ENCODE results near the gene FLRT1. TPM values are rescaled to one million over a fixed set of nuclear protein-coding genes. Genes with fewer than 3 reads are reported as not detected.

Gene FLRT1
- 0.12 TPM in 1 of 2 replicates, not detected in the other for total RNA-seq

GRCh38 chr11:64035576-64035975 lies at the start of gene FLRT1:
Gene FLRT1, plus strand, starts transcription at chr11:64035931. Its CDS starts 80,337 bp downstream, at chr11:64116268.

GRCh38 chr11:63986156-63986931 lies 49.4 kb upstream of the FLRT1 start, which contains the start of gene OTUB1:
Gene OTUB1, plus strand, starts transcription at chr11:63986438. Its CDS starts 19 bp downstream, at chr11:63986457.

Other genes starting within 250 kb of the FLRT1 start
- gene SPINDOC, start 222.5 kb upstream of the FLRT1 start, total RNA-seq: 15.4 and 17.6 TPM in 2 replicates
- gene MARK2, start 196.8 kb upstream of the FLRT1 start, total RNA-seq: 7.2 and 8.2 TPM in 2 replicates
- 2.0 TPM in 2 replicates for gene RCOR2, start 118.8 kb upstream of the FLRT1 start, total RNA-seq
- 7.3 and 8.7 TPM in 2 replicates for gene NAA40, start 96.9 kb upstream of the FLRT1 start, total RNA-seq
- 307 and 311 TPM in 2 replicates for gene COX8A, start 61.3 kb upstream of the FLRT1 start, total RNA-seq
- 37.5 and 54.6 TPM in 2 replicates for gene OTUB1, start 49.5 kb upstream of the FLRT1 start, total RNA-seq
- gene MACROD1, start 130.2 kb downstream of the FLRT1 start, total RNA-seq: 9.3 and 20.5 TPM in 2 replicates
- 141 and 237 TPM in 2 replicates for gene STIP1, start 150.2 kb downstream of the FLRT1 start, total RNA-seq
- 3.2 and 4.8 TPM in 2 replicates for gene FERMT3, start 170.8 kb downstream of the FLRT1 start, total RNA-seq
- 39.1 and 46.2 TPM in 2 replicates for gene TRPT1, start 190.3 kb downstream of the FLRT1 start, total RNA-seq
- 63.5 and 71.4 TPM in 2 replicates for gene NUDT22, start 190.3 kb downstream of the FLRT1 start, total RNA-seq
- 4.5 and 9.1 TPM in 2 replicates for gene DNAJC4, start 194.6 kb downstream of the FLRT1 start, total RNA-seq
- gene VEGFB, start 198.7 kb downstream of the FLRT1 start, total RNA-seq: 21.9 and 38.9 TPM in 2 replicates
- 40.7 and 59.2 TPM in 2 replicates for gene FKBP2, start 205.2 kb downstream of the FLRT1 start, total RNA-seq
- 296 and 414 TPM in 2 replicates for gene PPP1R14B, start 211.0 kb downstream of the FLRT1 start, total RNA-seq
- gene PLCB3, start 215.6 kb downstream of the FLRT1 start, total RNA-seq: 55.2 and 56.8 TPM in 2 replicates
- gene BAD, start 248.7 kb downstream of the FLRT1 start, total RNA-seq: 55.6 and 65.6 TPM in 2 replicates
- gene GPR137, start 249.9 kb downstream of the FLRT1 start, total RNA-seq: 5.3 and 8.1 TPM in 2 replicates

All from uterine smooth muscle cell (primary cell).